ENCODE results near the gene DIABLO.

DNA sequence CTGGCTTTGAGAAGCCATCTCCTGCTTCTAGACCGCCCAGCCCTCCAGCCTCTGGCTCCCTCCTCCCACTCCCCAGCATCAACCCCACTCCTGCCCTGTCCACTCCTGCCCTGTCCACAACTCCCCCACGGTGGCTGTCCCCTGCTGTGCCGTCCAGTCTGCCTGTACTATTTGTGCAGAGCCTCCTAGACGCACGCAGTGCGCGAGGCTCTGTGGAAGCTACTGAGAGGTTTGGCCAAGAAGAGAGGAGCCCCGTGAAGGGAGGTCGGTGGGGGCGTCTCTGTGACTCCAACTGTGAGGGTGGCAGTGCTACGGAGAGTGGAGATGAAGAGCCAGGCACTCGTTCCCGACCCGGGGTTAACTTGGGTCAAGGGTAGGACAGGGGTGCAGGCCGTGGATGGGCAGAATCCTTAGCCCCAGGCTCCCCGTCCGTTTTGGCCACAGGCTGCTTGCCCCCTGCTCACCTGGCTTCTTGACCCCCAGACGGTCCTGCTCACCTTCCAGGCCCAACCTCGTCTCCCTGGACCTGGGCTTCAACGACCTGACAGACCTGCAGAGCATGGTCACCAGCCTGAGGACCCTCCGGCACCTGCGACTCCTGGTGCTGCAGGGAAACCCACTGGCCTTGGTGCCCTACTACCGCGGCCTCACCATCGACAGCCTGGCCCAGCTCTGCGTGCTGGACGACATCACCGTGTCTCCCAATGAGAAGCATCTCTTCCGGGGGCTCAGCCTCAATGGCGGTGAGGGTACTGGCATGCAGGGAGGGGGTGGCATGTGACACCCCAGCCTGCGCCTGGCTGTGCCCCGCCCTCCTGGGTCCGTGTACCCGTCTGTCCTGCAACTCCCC, 36.0 kb downstream of the DIABLO start:
- TF ChIP-seq, protein P1, sequence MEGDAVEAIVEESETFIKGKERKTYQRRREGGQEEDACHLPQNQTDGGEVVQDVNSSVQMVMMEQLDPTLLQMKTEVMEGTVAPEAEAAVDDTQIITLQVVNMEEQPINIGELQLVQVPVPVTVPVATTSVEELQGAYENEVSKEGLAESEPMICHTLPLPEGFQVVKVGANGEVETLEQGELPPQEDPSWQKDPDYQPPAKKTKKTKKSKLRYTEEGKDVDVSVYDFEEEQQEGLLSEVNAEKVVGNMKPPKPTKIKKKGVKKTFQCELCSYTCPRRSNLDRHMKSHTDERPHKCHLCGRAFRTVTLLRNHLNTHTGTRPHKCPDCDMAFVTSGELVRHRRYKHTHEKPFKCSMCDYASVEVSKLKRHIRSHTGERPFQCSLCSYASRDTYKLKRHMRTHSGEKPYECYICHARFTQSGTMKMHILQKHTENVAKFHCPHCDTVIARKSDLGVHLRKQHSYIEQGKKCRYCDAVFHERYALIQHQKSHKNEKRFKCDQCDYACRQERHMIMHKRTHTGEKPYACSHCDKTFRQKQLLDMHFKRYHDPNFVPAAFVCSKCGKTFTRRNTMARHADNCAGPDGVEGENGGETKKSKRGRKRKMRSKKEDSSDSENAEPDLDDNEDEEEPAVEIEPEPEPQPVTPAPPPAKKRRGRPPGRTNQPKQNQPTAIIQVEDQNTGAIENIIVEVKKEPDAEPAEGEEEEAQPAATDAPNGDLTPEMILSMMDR (IDR thresholded peaks at IDR 0.05): no peak
- TF ChIP-seq POLR2A (IDR thresholded peaks at IDR 0.05): no peak

Data from body of pancreas (tissue), 4 donors.